GM23338 (cell line): Measurements from ENCODE around the gene ALMS1. TPM values are rescaled to one million over a fixed set of nuclear protein-coding genes. Genes with fewer than 3 reads are reported as not detected.

Experiments used
- CREB1 ChIP-seq: fragments of 250-450 bp; sonication (Bioruptor Pico); IDR thresholded peaks from 2 replicates; pipeline ENCODE4 v1.5.0; 2020; ENCODE audit warnings: low read depth, mild to moderate bottlenecking, moderate library complexity
- EZH2 ChIP-seq: fragments of 200-600 bp; sonication (generic); IDR thresholded peaks from one replicate; pipeline ENCODE4 v1.8.0; 2017; ENCODE audit warnings: antibody characterized with exemption, mild to moderate bottlenecking, low read depth; ENCODE audit not compliant: unreplicated experiment
- EZH2phosphoT487 ChIP-seq: fragments of 200-600 bp; sonication (generic); IDR thresholded peaks from one replicate; pipeline ENCODE4 v1.8.1; 2018; ENCODE audit warnings: antibody characterized with exemption; ENCODE audit not compliant: unreplicated experiment
- JUNB ChIP-seq: IDR thresholded peaks from one replicate; pipeline ENCODE4 v1.6.1; 2016; ENCODE audit warnings: antibody characterized with exemption; ENCODE audit not compliant: unreplicated experiment
- STAT1 ChIP-seq: IDR thresholded peaks from one replicate; pipeline ENCODE4 v1.6.1; 2016; ENCODE audit warnings: antibody characterized with exemption; ENCODE audit not compliant: unreplicated experiment
- polyA plus RNA-seq: library from polyadenylated mRNA; unstranded; fragments of >200 nt; fragmentation: Nextera tagmentation; extraction: Ambion mirVana; gene quantifications from 2 replicates; pipeline ENCODE4 v1.2.1, GENCODE V29; 2016
- total RNA-seq: library from RNA; depleted of rRNA; stranded (reverse); fragments of >200 nt; shearing (Covaris generic); gene quantifications from 2 replicates; pipeline ENCODE4 v1.2.3, GENCODE V29; 2014
- TF ChIP-seq, protein P1 (sequence below): fragments of 250-450 bp; sonication (Bioruptor Pico); IDR thresholded peaks from 2 replicates; pipeline ENCODE4 v1.5.0; 2020; ENCODE audit warnings: mild to moderate bottlenecking, moderate library complexity
- TF ChIP-seq, protein P2 (sequence below): IDR thresholded peaks from one replicate; pipeline ENCODE4 v1.6.1; 2018; ENCODE audit warnings: antibody characterized with exemption; ENCODE audit not compliant: unreplicated experiment

ALMS1 gene
- total and polyA plus RNA-seq, 2 experiments from 2014 or later, result 38.8 to 65.7 TPM

DNA sequence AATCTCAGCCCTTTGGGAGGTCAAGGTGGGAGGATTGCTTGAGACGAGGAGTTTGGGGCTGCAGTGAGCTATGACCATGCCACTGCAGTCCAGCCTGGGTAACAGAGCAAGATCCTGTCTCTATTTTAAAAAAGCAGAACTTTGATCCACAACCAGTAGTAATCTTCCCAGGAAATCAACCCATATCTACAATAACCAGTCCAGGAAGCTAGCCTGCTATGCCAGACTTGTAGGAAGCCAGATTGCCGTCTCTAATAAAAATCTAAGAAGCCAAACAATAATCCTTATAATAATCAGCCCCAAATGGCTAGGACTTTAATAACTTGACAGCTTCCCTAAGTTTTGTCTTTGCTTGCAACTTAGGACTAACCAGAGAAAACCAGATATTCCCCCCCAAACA, 9.0 kb upstream of the ALMS1 start (continued):
- TF ChIP-seq, protein P1, sequence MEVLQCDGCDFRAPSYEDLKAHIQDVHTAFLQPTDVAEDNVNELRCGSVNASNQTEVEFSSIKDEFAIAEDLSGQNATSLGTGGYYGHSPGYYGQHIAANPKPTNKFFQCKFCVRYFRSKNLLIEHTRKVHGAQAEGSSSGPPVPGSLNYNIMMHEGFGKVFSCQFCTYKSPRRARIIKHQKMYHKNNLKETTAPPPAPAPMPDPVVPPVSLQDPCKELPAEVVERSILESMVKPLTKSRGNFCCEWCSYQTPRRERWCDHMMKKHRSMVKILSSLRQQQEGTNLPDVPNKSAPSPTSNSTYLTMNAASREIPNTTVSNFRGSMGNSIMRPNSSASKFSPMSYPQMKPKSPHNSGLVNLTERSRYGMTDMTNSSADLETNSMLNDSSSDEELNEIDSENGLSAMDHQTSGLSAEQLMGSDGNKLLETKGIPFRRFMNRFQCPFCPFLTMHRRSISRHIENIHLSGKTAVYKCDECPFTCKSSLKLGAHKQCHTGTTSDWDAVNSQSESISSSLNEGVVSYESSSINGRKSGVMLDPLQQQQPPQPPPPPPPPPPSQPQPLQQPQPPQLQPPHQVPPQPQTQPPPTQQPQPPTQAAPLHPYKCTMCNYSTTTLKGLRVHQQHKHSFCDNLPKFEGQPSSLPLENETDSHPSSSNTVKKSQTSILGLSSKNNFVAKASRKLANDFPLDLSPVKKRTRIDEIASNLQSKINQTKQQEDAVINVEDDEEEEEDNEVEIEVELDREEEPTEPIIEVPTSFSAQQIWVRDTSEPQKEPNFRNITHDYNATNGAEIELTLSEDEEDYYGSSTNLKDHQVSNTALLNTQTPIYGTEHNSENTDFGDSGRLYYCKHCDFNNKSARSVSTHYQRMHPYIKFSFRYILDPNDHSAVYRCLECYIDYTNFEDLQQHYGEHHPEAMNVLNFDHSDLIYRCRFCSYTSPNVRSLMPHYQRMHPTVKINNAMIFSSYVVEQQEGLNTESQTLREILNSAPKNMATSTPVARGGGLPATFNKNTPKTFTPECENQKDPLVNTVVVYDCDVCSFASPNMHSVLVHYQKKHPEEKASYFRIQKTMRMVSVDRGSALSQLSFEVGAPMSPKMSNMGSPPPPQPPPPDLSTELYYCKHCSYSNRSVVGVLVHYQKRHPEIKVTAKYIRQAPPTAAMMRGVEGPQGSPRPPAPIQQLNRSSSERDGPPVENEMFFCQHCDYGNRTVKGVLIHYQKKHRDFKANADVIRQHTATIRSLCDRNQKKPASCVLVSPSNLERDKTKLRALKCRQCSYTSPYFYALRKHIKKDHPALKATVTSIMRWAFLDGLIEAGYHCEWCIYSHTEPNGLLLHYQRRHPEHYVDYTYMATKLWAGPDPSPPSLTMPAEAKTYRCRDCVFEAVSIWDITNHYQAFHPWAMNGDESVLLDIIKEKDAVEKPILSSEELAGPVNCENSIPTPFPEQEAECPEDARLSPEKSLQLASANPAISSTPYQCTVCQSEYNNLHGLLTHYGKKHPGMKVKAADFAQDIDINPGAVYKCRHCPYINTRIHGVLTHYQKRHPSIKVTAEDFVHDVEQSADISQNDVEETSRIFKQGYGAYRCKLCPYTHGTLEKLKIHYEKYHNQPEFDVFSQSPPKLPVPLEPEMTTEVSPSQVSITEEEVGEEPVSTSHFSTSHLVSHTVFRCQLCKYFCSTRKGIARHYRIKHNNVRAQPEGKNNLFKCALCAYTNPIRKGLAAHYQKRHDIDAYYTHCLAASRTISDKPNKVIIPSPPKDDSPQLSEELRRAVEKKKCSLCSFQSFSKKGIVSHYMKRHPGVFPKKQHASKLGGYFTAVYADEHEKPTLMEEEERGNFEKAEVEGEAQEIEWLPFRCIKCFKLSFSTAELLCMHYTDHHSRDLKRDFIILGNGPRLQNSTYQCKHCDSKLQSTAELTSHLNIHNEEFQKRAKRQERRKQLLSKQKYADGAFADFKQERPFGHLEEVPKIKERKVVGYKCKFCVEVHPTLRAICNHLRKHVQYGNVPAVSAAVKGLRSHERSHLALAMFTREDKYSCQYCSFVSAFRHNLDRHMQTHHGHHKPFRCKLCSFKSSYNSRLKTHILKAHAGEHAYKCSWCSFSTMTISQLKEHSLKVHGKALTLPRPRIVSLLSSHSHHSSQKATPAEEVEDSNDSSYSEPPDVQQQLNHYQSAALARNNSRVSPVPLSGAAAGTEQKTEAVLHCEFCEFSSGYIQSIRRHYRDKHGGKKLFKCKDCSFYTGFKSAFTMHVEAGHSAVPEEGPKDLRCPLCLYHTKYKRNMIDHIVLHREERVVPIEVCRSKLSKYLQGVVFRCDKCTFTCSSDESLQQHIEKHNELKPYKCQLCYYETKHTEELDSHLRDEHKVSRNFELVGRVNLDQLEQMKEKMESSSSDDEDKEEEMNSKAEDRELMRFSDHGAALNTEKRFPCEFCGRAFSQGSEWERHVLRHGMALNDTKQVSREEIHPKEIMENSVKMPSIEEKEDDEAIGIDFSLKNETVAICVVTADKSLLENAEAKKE (CRISPR knock-in tag), result no peak
- TF ChIP-seq, protein P2, sequence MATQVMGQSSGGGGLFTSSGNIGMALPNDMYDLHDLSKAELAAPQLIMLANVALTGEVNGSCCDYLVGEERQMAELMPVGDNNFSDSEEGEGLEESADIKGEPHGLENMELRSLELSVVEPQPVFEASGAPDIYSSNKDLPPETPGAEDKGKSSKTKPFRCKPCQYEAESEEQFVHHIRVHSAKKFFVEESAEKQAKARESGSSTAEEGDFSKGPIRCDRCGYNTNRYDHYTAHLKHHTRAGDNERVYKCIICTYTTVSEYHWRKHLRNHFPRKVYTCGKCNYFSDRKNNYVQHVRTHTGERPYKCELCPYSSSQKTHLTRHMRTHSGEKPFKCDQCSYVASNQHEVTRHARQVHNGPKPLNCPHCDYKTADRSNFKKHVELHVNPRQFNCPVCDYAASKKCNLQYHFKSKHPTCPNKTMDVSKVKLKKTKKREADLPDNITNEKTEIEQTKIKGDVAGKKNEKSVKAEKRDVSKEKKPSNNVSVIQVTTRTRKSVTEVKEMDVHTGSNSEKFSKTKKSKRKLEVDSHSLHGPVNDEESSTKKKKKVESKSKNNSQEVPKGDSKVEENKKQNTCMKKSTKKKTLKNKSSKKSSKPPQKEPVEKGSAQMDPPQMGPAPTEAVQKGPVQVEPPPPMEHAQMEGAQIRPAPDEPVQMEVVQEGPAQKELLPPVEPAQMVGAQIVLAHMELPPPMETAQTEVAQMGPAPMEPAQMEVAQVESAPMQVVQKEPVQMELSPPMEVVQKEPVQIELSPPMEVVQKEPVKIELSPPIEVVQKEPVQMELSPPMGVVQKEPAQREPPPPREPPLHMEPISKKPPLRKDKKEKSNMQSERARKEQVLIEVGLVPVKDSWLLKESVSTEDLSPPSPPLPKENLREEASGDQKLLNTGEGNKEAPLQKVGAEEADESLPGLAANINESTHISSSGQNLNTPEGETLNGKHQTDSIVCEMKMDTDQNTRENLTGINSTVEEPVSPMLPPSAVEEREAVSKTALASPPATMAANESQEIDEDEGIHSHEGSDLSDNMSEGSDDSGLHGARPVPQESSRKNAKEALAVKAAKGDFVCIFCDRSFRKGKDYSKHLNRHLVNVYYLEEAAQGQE, result no peak
- TF ChIP-seq EZH2 (no peak), JUNB (no peak), STAT1 (no peak), EZH2phosphoT487 (no peak), CREB1 (CRISPR knock-in tag) (no peak)
